Ishikawa (cell line): Measurements from ENCODE around the gene OR52I1.

ENCODE experiments used
- CEBPB ChIP-seq: IDR thresholded peaks from 2 replicates; pipeline ENCODE4 v1.6.1; 2012
- EP300 ChIP-seq: IDR thresholded peaks from 2 replicates; pipeline ENCODE4 v1.6.1; 2012; ENCODE audit warnings: borderline replicate concordance
- NFIC ChIP-seq: IDR thresholded peaks from 2 replicates; pipeline ENCODE4 v1.6.1; 2012
- RAD21 ChIP-seq: IDR thresholded peaks from 2 replicates; pipeline ENCODE4 v1.6.1; 2012; ENCODE audit warnings: low read depth
- TAF1 ChIP-seq: IDR thresholded peaks from 2 replicates; pipeline ENCODE4 v1.6.1; 2012; ENCODE audit warnings: low read depth, mild to moderate bottlenecking
- TCF12 ChIP-seq: IDR thresholded peaks from 2 replicates; pipeline ENCODE4 v1.6.1; 2012; ENCODE audit warnings: low read depth
- TEAD4 ChIP-seq: IDR thresholded peaks from 2 replicates; pipeline ENCODE4 v1.6.1; 2012
- YY1 ChIP-seq: IDR thresholded peaks from 2 replicates; pipeline ENCODE4 v1.6.1; 2012; ENCODE audit warnings: low read depth
- TF ChIP-seq, protein P1 (sequence below): IDR thresholded peaks from 2 replicates; pipeline ENCODE4 v1.6.1; 2012
- TF ChIP-seq, protein P2 (sequence below): IDR thresholded peaks from 2 replicates; pipeline ENCODE4 v1.6.1; 2012; ENCODE audit warnings: low read depth, mild to moderate bottlenecking
- TF ChIP-seq, protein P3 (sequence below): IDR thresholded peaks from 2 replicates; pipeline ENCODE4 v1.6.1; 2012

DNA sequence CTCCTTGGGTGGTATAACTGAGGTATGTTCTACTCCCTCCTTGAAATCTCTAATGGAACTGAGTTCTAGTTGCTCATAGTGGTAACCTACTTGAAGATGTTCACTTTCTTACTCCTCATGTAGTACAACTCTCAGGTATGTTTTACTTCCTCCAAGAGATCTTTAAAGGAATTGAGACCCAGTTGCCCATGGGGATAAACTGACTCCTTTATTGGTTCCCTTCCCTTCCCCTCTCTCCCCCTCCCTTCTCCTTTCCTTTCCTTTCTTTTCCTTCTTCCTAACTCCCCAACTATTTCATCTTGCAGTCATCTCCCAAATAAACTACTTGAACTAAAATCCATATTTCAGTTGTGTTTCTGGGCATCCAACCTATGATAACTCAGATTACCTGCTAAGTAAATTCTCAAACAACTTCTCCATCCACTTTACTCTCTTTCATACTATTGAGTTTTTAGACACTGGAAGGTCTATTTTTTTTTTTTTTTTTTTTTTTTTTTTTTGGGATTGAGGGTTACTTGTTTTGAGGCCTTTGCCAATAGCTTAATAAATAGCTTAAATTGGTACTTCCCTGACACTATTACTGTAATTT lies 22.1 kb downstream of the OR52I1 start:
- no peak for TF ChIP-seq RAD21
- TF ChIP-seq YY1: no peak
- TF ChIP-seq, protein P1, sequence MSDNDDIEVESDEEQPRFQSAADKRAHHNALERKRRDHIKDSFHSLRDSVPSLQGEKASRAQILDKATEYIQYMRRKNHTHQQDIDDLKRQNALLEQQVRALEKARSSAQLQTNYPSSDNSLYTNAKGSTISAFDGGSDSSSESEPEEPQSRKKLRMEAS: no peak
- TF ChIP-seq, protein P2, sequence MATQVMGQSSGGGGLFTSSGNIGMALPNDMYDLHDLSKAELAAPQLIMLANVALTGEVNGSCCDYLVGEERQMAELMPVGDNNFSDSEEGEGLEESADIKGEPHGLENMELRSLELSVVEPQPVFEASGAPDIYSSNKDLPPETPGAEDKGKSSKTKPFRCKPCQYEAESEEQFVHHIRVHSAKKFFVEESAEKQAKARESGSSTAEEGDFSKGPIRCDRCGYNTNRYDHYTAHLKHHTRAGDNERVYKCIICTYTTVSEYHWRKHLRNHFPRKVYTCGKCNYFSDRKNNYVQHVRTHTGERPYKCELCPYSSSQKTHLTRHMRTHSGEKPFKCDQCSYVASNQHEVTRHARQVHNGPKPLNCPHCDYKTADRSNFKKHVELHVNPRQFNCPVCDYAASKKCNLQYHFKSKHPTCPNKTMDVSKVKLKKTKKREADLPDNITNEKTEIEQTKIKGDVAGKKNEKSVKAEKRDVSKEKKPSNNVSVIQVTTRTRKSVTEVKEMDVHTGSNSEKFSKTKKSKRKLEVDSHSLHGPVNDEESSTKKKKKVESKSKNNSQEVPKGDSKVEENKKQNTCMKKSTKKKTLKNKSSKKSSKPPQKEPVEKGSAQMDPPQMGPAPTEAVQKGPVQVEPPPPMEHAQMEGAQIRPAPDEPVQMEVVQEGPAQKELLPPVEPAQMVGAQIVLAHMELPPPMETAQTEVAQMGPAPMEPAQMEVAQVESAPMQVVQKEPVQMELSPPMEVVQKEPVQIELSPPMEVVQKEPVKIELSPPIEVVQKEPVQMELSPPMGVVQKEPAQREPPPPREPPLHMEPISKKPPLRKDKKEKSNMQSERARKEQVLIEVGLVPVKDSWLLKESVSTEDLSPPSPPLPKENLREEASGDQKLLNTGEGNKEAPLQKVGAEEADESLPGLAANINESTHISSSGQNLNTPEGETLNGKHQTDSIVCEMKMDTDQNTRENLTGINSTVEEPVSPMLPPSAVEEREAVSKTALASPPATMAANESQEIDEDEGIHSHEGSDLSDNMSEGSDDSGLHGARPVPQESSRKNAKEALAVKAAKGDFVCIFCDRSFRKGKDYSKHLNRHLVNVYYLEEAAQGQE: no peak
- TF ChIP-seq TAF1: no peak
- TF ChIP-seq CEBPB: no peak
- TF ChIP-seq, protein P3, sequence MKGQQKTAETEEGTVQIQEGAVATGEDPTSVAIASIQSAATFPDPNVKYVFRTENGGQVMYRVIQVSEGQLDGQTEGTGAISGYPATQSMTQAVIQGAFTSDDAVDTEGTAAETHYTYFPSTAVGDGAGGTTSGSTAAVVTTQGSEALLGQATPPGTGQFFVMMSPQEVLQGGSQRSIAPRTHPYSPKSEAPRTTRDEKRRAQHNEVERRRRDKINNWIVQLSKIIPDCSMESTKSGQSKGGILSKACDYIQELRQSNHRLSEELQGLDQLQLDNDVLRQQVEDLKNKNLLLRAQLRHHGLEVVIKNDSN: no peak
- no peak for TF ChIP-seq EP300
- no peak for TF ChIP-seq NFIC
- no peak for TF ChIP-seq TCF12
- no peak for TF ChIP-seq TEAD4
